H1 (cell line): ENCODE measurements around the gene TTC5.

Experiments used
- ATF3 ChIP-seq: IDR thresholded peaks from 2 replicates; pipeline ENCODE4 v1.6.1; 2011; ENCODE audit warnings: low read depth, mild to moderate bottlenecking, low read length; ENCODE audit not compliant: insufficient read depth
- CHD1 ChIP-seq: IDR thresholded peaks from 2 replicates; pipeline ENCODE4 v1.6.1; 2012; ENCODE audit warnings: low read depth, low read length, improper control_type of control experiment
- CTCF ChIP-seq, 3 experiments: IDR thresholded peaks; 1 replicate in 2 of 3; 2 replicates in 1 of 3; pipeline versions ENCODE4 v1.5.1 to v1.6.1; 2011; ENCODE audit warnings: low read length in 3 of 3, mild to moderate bottlenecking in 3 of 3, inconsistent platforms in 2 of 3, low read depth in 1 of 3, moderate library complexity in 1 of 3; ENCODE audit not compliant: insufficient read depth in 1 of 3; ENCODE audit errors: control extremely low read depth in 1 of 3
- MAX ChIP-seq: IDR thresholded peaks from 2 replicates; pipeline ENCODE4 v1.6.1; 2012; ENCODE audit warnings: inconsistent platforms
- NANOG ChIP-seq: IDR thresholded peaks from 2 replicates; pipeline ENCODE4 v1.6.1; 2011; ENCODE audit warnings: low read length, low read depth, mild to moderate bottlenecking, inconsistent platforms; ENCODE audit not compliant: insufficient read depth, poor library complexity, severe bottlenecking
- POLR2A ChIP-seq, 2 experiments: IDR thresholded peaks; 1 replicate in 1 of 2; 2 replicates in 1 of 2; pipeline ENCODE4 v1.6.1; 2011; ENCODE audit warnings: low read depth in 2 of 2, low read length in 2 of 2, mild to moderate bottlenecking in 2 of 2; ENCODE audit errors: control extremely low read depth in 1 of 2
- RXRA ChIP-seq: IDR thresholded peaks from 2 replicates; pipeline ENCODE4 v1.6.1; 2011; ENCODE audit warnings: low read depth, mild to moderate bottlenecking, low read length, moderate library complexity; ENCODE audit not compliant: insufficient read depth
- SP1 ChIP-seq: IDR thresholded peaks from 2 replicates; pipeline ENCODE4 v1.6.1; 2011; ENCODE audit warnings: low read depth, low read length
- YY1 ChIP-seq: IDR thresholded peaks from 2 replicates; pipeline ENCODE4 v1.6.1; 2011; ENCODE audit warnings: low read depth, mild to moderate bottlenecking, low read length

- TF ChIP-seq POLR2A (IDR thresholded peaks at IDR 0.05; ENCODE audit: control extremely low read depth in 1 of 2, low read depth in 2 of 2, low read length in 2 of 2) (peak; percentile 97 to 100), CTCF (IDR thresholded peaks at IDR 0.05; ENCODE audit: control extremely low read depth in 1 of 3, insufficient read depth in 1 of 3, low read depth in 1 of 3, low read length in 3 of 3) (no peak), ATF3 (peak; percentile 60; the same call in 1 of the 2 replicates), CHD1 (no peak), MAX (peak; percentile 74), YY1 (peak; percentile 85), RXRA (no peak), SP1 (peak; percentile 80; the same call in 1 of the 2 replicates), NANOG (no peak)
These were observed 37.5 kb upstream of the TTC5 start, which contains the start of gene PARP2 for GRCh38 chr14:20343092-20343861.
